ENCODE results near the gene OR1N1. TPM values are rescaled to one million over a fixed set of nuclear protein-coding genes. Genes with fewer than 3 reads are reported as not detected.
"Not testable (repeated sequence)": the region's sequence is repeated elsewhere in the genome, so short reads cannot be mapped to it uniquely, and the experiment has no call there.

The OR1N1 gene
- total RNA-seq, 2 donors from 2014 or later: not detected

GRCh38 chr9:122552812-122553211 lies 25.7 kb upstream of the OR1N1 start, which contains the start of gene OR1N2:
Gene OR1N2, plus strand, starts transcription at chr9:122553112. Its CDS starts 100 bp downstream, at chr9:122553212.
- no peak for TF ChIP-seq CTCF (IDR thresholded peaks at IDR 0.05)
- Histone ChIP-seq H3K27ac (no peak within 1 kb of the TSS), H3K36me3 (no peaks in the 10 kb centered on the region), H3K4me1 (no peaks in the 10 kb centered on the region), H3K27me3 (no peaks in the 10 kb centered on the region), H3K4me3 (no peak within 1 kb of the TSS), H3K9me3 (peaks cover 0 to 5% of the 10 kb centered on the region in 2 donors)
- no peak for DNase-seq (ENCODE audit: low spot score)

GRCh38 chr9:122551371-122551770 lies 24.3 kb upstream of the OR1N1 start:
- Histone ChIP-seq H3K4me3 (no peak overlapping the region), H3K36me3 (no peaks in the 10 kb centered on the region), H3K27ac (no peak overlapping the region), H3K9me3 (peaks cover 0 to 5% of the 10 kb centered on the region in 2 donors), H3K27me3 (no peaks in the 10 kb centered on the region), H3K4me1 (no peaks in the 10 kb centered on the region)
- no peak for DNase-seq (ENCODE audit: low spot score)
- no peak for TF ChIP-seq CTCF (IDR thresholded peaks at IDR 0.05)

GRCh38 chr9:122546196-122546595 lies 19.1 kb upstream of the OR1N1 start:
- no peaks in the 10 kb centered on the region for H3K36me3 ChIP-seq
- H3K9me3 ChIP-seq: peaks cover 0 to 5% of the 10 kb centered on the region in 2 donors
- no peak for TF ChIP-seq CTCF (IDR thresholded peaks at IDR 0.05)
- no peak overlapping the region for H3K27ac ChIP-seq
- H3K27me3 ChIP-seq: no peaks in the 10 kb centered on the region
- no peak for DNase-seq (ENCODE audit: low spot score)
- H3K4me3 ChIP-seq: no peak overlapping the region
- H3K4me1 ChIP-seq: no peaks in the 10 kb centered on the region

DNA sequence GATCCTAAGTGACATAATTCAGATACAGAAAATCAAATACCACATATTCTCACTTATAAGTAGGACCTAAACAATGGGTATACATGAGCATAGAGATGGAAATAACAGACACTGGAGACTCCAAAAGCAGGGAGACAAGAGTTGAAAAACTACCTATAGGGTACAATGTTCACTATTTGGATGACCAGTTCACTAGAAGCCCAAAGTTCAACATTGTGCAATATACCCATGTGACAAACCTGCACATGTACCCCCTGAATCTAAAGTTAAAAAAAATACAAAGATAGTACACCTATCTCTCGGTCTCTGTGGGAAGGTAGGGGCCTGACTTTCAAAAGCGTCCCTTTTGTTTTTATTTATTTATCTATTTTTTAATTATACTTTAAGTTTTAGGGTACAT lies 11.7 kb upstream of the OR1N1 start:
- peaks cover 0 to 6% of the 10 kb centered on the region in 2 donors for H3K9me3 ChIP-seq
- H3K27me3 ChIP-seq: no peaks in the 10 kb centered on the region
- no peak overlapping the region for H3K4me3 ChIP-seq
- TF ChIP-seq CTCF (IDR thresholded peaks at IDR 0.05): no peak
- no peak for DNase-seq (ENCODE audit: low spot score)
- no peak overlapping the region for H3K27ac ChIP-seq
- no peaks in the 10 kb centered on the region for H3K36me3 ChIP-seq
- H3K4me1 ChIP-seq: no peaks in the 10 kb centered on the region

DNA sequence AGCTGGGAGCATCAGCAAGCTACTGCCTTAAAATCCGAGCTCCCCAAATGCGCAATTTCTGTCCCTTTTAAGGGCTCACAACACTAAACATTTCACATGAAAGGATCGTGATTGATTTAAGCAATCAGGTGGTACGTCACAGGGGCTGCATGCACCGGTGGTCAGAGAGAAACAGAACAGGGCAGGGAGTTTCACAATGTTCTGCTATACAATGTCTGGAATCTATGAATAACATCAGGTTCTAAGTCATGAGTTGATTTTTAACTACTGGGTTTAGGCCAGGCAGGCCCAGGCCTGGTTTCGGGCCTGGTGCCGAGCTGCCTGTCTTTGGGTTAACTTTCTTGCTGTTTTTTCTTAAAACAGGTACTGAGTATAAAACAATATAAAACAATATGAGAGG lies 10.0 kb upstream of the OR1N1 start:
- not testable (repeated sequence) for H3K36me3 ChIP-seq; H3K4me1 ChIP-seq; H3K27me3 ChIP-seq; H3K9me3 ChIP-seq; H3K27ac ChIP-seq; DNase-seq (ENCODE audit: low spot score); H3K4me3 ChIP-seq

DNA sequence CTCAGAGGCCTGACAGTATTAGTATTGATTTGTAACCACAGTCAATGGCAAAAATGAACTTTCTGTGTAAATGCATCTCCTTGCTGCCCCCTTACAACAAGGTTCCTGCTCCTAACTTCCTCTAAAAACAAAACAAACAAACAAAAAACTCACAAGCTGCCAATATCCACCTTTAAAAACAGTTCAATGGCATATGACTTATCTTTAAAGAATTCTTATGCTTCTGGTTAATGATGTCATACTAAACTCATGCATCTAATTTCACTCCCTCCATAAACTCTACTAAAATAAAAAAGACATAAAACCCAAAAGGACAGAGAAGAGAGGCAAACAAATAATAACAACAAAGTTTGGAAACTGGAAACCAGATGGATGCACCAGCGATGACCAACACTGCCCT lies 9.0 kb upstream of the OR1N1 start:
- no peak for TF ChIP-seq CTCF (IDR thresholded peaks at IDR 0.05)
- no peaks in the 10 kb centered on the region for H3K4me1 ChIP-seq
- H3K27ac ChIP-seq: no peak overlapping the region
- no peaks in the 10 kb centered on the region for H3K27me3 ChIP-seq
- H3K4me3 ChIP-seq: no peak overlapping the region
- DNase-seq (ENCODE audit: low spot score): no peak
- H3K9me3 ChIP-seq: peaks cover 0 to 6% of the 10 kb centered on the region in 2 donors
- H3K36me3 ChIP-seq: no peaks in the 10 kb centered on the region

DNA sequence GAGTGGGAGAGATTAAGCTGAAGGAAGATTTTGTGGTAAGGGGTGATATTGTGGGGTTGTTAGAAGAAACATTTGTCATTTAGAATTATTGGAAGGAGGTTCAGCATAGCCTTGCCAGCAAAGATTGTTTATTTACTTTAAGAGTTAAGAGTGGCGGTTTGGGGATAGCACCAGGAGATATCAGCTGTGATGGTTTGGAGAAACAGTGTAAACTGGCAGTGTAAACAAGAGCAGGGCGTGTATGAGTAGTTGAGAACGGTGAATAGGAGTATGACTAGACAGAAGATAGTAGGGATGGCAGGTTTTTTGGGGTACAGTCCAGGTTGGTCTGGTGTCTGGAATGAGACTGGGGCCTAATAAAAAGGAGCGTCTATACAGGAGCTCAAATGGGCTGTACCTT lies 4.1 kb upstream of the OR1N1 start:
- not testable (repeated sequence) for DNase-seq (ENCODE audit: low spot score); H3K36me3 ChIP-seq; H3K27me3 ChIP-seq; H3K4me3 ChIP-seq; H3K9me3 ChIP-seq; H3K4me1 ChIP-seq; H3K27ac ChIP-seq

Data from right atrium auricular region (tissue), 2 donors.